Endothelial cell of umbilical vein (primary cell): ENCODE data around the gene PDE11A. TPM values are rescaled to one million over a fixed set of nuclear protein-coding genes. Genes with fewer than 3 reads are reported as not detected.

ENCODE experiments used
- BruUV-seq: library from RNA; stranded (reverse); fragments of 400-500 nt; replicated peaks from 2 replicates; lab custom pipeline; 2021; lab: Mats Ljungman, UMichigan
- CTCF ChIA-PET: fragments of 300-600, 350-600 bp; sonication (Branson Sonifier 250); formaldehyde crosslinking; loops from one replicate; lab custom pipeline; 2021; ENCODE audit warnings: antibody characterized with exemption, inconsistent platforms; lab: Charles Lee
- POLR2A ChIA-PET: fragments of 300-600, 350-600 bp; sonication (Branson Sonifier 250); formaldehyde crosslinking; loops from one replicate; lab custom pipeline; 2021; ENCODE audit warnings: antibody characterized with exemption, inconsistent platforms; lab: Charles Lee
- DNase-seq: peaks from one replicate; pipeline ENCODE4 v3.0.0-alpha.2; 2011; ENCODE audit warnings: low read depth, low spot score
- FAIRE-seq: peaks from 2 replicates; lab custom pipeline; 2011; peaks lifted over from hg19 to GRCh38; lab: Jason Lieb, UNC
- H2AFZ ChIP-seq: 2 replicates; pipeline ENCODE4 v1.6.0; 2012; ENCODE audit warnings: low read depth, low read length, control low read depth, inconsistent platforms
- H3K27ac ChIP-seq: 2 replicates; pipeline ENCODE4 v1.5.1; 2011; ENCODE audit warnings: low read depth, mild to moderate bottlenecking, control low read depth, low read length, moderate library complexity; ENCODE audit not compliant: insufficient read depth
- H3K27me3 ChIP-seq, 2 experiments: 2 replicates each; pipeline versions ENCODE4 v1.6.0 to v1.6.1; 2011; ENCODE audit warnings: low read length in 2 of 2, mixed read lengths in 1 of 2; ENCODE audit not compliant: control insufficient read depth in 2 of 2, insufficient read depth in 2 of 2
- H3K36me3 ChIP-seq, 2 experiments: 2 replicates in 1 of 2; 3 replicates in 1 of 2; pipeline ENCODE4 v1.5.1; 2011; ENCODE audit warnings: low read length in 2 of 2, mild to moderate bottlenecking in 1 of 2, moderate library complexity in 1 of 2; ENCODE audit not compliant: control insufficient read depth in 2 of 2, insufficient read depth in 2 of 2; ENCODE audit errors: extremely low read depth in 1 of 2
- H3K4me1 ChIP-seq: 3 replicates; pipeline ENCODE4 v1.5.1; 2011; ENCODE audit warnings: mild to moderate bottlenecking, low read length; ENCODE audit not compliant: control insufficient read depth, insufficient read depth; ENCODE audit errors: extremely low read depth
- H3K4me2 ChIP-seq: 2 replicates; pipeline ENCODE4 v1.6.1; 2011; ENCODE audit warnings: low read length, control low read depth, mixed read lengths; ENCODE audit not compliant: insufficient read depth
- H3K4me3 ChIP-seq, 3 experiments: fragments of 200-600 bp in 1 of 3; sonication (generic), shearing (Covaris generic) in 1 of 3; replicated peaks in 1 of 3; 2 replicates each; pipeline ENCODE4 v1.5.1; 2011 to 2016; ENCODE audit warnings: control low read depth in 3 of 3, low read length in 3 of 3, mild to moderate bottlenecking in 2 of 3, inconsistent platforms in 1 of 3, low read depth in 1 of 3, moderate library complexity in 1 of 3; ENCODE audit not compliant: insufficient read depth in 1 of 3
- H3K79me2 ChIP-seq: 2 replicates; pipeline ENCODE4 v1.6.0; 2012; ENCODE audit warnings: low read length, inconsistent platforms; ENCODE audit not compliant: control insufficient read depth, insufficient read depth
- H3K9ac ChIP-seq: replicated peaks from 2 replicates; pipeline ENCODE3; 2011; ENCODE audit warnings: low read length, control low read depth; ENCODE audit not compliant: insufficient read depth; ENCODE audit errors: extremely low read depth
- H3K9me1 ChIP-seq: replicated peaks from 3 replicates; pipeline ENCODE4 v1.6.0; 2011; ENCODE audit warnings: mild to moderate bottlenecking, low read length; ENCODE audit not compliant: control insufficient read depth, insufficient read depth; ENCODE audit errors: extremely low read depth
- H3K9me3 ChIP-seq: replicated peaks from 2 replicates; pipeline ENCODE4 v1.5.1; 2012; ENCODE audit warnings: low read length, inconsistent platforms; ENCODE audit not compliant: control insufficient read depth, insufficient read depth
- H4K20me1 ChIP-seq: replicated peaks from 2 replicates; pipeline ENCODE3; 2011; ENCODE audit warnings: mild to moderate bottlenecking, low read length; ENCODE audit not compliant: control insufficient read depth, insufficient read depth; ENCODE audit errors: extremely low read depth
- EZH2 ChIP-seq: IDR thresholded peaks from 2 replicates; pipeline ENCODE4 v1.6.1; 2012; ENCODE audit warnings: borderline replicate concordance, low read depth, mild to moderate bottlenecking, moderate library complexity, low read length, inconsistent platforms; ENCODE audit not compliant: severe bottlenecking
- FOS ChIP-seq: IDR thresholded peaks from 2 replicates; pipeline ENCODE4 v1.6.1; 2011; ENCODE audit warnings: mild to moderate bottlenecking, low read length, moderate library complexity, borderline replicate concordance; ENCODE audit not compliant: insufficient read depth
- GATA2 ChIP-seq: IDR thresholded peaks from 2 replicates; pipeline ENCODE4 v1.7.0; 2011; ENCODE audit warnings: low read depth, mild to moderate bottlenecking, moderate library complexity, mixed read lengths, low read length; ENCODE audit not compliant: insufficient read length, insufficient read depth
- JUN ChIP-seq: IDR thresholded peaks from 2 replicates; pipeline ENCODE4 v1.6.1; 2011; ENCODE audit warnings: borderline replicate concordance, low read depth; ENCODE audit not compliant: insufficient read length, insufficient read depth
- MYC ChIP-seq: IDR thresholded peaks from one replicate; pipeline ENCODE4 v1.6.1; 2011; ENCODE audit warnings: mild to moderate bottlenecking, low read depth, low read length
- POLR2A ChIP-seq: IDR thresholded peaks from 2 replicates; pipeline ENCODE4 v1.6.1; 2012; ENCODE audit warnings: low read depth, mild to moderate bottlenecking, control low read depth, low read length
- POLR2AphosphoS5 ChIP-seq: IDR thresholded peaks from 2 replicates; pipeline ENCODE4 v1.6.1; 2012; ENCODE audit warnings: low read depth, mild to moderate bottlenecking, control low read depth, low read length, moderate library complexity; ENCODE audit not compliant: insufficient read depth
- dilution Hi-C: fragments of 300-500 bp; cut with MboI; formaldehyde crosslinking; loops from one replicate; pipeline ENCODE4 v1.15.0; 2019; ENCODE audit warnings: low sequenced_read_pairs; ENCODE audit not compliant: extremely low pct_ligation_motif_present
- intact Hi-C: fragments of 100-400 bp; cut with micrococcal nuclease; formaldehyde crosslinking; loops from one replicate; pipeline ENCODE4 v1.10.0; 2022
- polyA plus RNA-seq, 4 experiments: library from polyadenylated mRNA; depleted of rRNA in 3 of 4; stranded (reverse) in 3 of 4; unstranded in 1 of 4; fragments of >200 nt; gene quantifications; 2 replicates each; pipeline versions ENCODE4 v1.2.1 to v1.2.3, GENCODE V29; 2011 to 2012; ENCODE audit warnings: missing spikeins in 1 of 4
- total RNA-seq: library from RNA; stranded (reverse); gene quantifications from 2 replicates; pipeline ENCODE4 v1.2.3, GENCODE V29; 2021
- TF ChIP-seq, protein P1 (sequence below): IDR thresholded peaks from 2 replicates; pipeline ENCODE4 v1.6.1; 2011; ENCODE audit not compliant: insufficient read depth, insufficient read length
- TF ChIP-seq, protein P2 (sequence below), 2 donors: IDR thresholded peaks; 1 replicate in 1 of 2; 2 replicates in 1 of 2; pipeline ENCODE4 v1.5.1; 2011; ENCODE audit warnings: low read length in 2 of 2, mild to moderate bottlenecking in 2 of 2, moderate library complexity in 2 of 2, control low read depth in 1 of 2, inconsistent platforms in 1 of 2, low read depth in 1 of 2; ENCODE audit not compliant: insufficient read depth in 1 of 2; ENCODE audit errors: extremely low read depth in 1 of 2

The PDE11A gene
- total and polyA plus RNA-seq, 2 donors (not counting 3 experiments of a cell fraction or from before 2014, with no cell fraction given): 0.07 to 0.51 TPM

DNA sequence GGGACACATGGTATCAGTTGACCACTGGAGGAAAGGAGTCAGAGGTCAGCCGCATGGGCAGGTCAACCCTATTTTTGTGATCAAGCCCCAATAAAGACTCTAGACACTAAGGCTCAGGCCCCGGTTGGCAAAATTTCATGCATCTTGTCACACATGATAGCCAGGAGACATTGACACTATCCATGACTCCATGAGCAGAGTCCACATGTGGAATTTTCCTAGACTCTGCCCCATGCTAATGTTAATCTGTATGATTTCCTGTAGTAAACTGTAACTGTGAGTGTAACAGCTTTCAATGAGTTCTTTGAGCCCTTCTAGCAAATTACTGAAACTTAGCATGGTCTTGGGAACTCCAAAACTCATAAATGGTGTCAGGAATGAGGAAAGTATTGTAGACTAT lies 192.3 kb downstream of the PDE11A start:
- ChIA-PET POLR2A (no interaction called here), CTCF (no interaction called here)
- Histone ChIP-seq H3K27ac (no peak overlapping the region), H3K4me2 (no peak overlapping the region), H3K9me1 (no peaks in the 10 kb centered on the region), H2AFZ (no peak overlapping the region), H3K27me3 (no peaks in the 10 kb centered on the region), H3K36me3 (no peaks in the 10 kb centered on the region), H4K20me1 (no peaks in the 10 kb centered on the region), H3K9me3 (no peaks in the 10 kb centered on the region), H3K79me2 (no peaks in the 10 kb centered on the region), H3K4me3 (no peak overlapping the region), H3K4me1 (no peaks in the 10 kb centered on the region), H3K9ac (no peak overlapping the region)
- intact Hi-C loops: no loop called here
- no peak for FAIRE-seq
- TF ChIP-seq POLR2A (no peak), GATA2 (no peak), FOS (no peak), JUN (no peak), POLR2AphosphoS5 (no peak), MYC (no peak), EZH2 (no peak)
- TF ChIP-seq, protein P1, sequence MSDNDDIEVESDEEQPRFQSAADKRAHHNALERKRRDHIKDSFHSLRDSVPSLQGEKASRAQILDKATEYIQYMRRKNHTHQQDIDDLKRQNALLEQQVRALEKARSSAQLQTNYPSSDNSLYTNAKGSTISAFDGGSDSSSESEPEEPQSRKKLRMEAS: no peak
- TF ChIP-seq, protein P2, sequence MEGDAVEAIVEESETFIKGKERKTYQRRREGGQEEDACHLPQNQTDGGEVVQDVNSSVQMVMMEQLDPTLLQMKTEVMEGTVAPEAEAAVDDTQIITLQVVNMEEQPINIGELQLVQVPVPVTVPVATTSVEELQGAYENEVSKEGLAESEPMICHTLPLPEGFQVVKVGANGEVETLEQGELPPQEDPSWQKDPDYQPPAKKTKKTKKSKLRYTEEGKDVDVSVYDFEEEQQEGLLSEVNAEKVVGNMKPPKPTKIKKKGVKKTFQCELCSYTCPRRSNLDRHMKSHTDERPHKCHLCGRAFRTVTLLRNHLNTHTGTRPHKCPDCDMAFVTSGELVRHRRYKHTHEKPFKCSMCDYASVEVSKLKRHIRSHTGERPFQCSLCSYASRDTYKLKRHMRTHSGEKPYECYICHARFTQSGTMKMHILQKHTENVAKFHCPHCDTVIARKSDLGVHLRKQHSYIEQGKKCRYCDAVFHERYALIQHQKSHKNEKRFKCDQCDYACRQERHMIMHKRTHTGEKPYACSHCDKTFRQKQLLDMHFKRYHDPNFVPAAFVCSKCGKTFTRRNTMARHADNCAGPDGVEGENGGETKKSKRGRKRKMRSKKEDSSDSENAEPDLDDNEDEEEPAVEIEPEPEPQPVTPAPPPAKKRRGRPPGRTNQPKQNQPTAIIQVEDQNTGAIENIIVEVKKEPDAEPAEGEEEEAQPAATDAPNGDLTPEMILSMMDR (IDR thresholded peaks at IDR 0.05; ENCODE audit: extremely low read depth in 1 of 2, insufficient read depth in 1 of 2, low read depth in 1 of 2, low read length in 2 of 2): no peak
- dilution Hi-C loops: no loop called here
- DNase-seq: no peak
- no TSS peak for BruUV-seq
